HG02970 (cell line): Measurements from ENCODE around the gene DISP3.

Experiments used
- ATAC-seq: cut with Tn5 transposase; IDR thresholded peaks from one replicate; pipeline ENCODE4 v1.9.1; 2021; ENCODE audit warnings: mild to moderate bottlenecking, moderate library complexity, moderate number of reproducible peaks; ENCODE audit not compliant: unreplicated experiment, low FRiP score

DISP3 gene

DNA sequence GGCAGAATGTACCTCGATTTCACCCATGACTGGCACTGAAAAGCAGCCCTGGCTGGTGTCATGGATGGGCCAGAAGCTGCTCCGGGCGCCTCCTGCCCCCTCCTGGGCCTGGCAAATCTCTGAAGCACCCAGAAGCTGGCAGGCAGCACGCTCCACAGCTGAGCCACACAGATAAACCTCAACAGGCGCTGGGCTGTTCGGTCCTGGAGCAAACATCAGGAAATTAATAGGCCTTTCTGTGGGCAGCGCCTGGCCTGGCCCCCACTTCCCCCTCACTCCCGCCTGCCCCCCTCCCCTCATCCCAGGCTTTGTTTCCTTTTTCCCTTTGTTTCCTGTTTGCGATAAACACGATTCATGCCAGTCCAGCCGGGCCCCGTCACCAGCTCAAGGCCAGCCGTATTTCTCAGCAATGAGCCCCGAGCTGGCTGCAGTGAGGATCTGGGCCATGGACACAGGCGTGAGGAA lies 20.1 kb upstream of the DISP3 start:
- ATAC-seq: no peak

DNA sequence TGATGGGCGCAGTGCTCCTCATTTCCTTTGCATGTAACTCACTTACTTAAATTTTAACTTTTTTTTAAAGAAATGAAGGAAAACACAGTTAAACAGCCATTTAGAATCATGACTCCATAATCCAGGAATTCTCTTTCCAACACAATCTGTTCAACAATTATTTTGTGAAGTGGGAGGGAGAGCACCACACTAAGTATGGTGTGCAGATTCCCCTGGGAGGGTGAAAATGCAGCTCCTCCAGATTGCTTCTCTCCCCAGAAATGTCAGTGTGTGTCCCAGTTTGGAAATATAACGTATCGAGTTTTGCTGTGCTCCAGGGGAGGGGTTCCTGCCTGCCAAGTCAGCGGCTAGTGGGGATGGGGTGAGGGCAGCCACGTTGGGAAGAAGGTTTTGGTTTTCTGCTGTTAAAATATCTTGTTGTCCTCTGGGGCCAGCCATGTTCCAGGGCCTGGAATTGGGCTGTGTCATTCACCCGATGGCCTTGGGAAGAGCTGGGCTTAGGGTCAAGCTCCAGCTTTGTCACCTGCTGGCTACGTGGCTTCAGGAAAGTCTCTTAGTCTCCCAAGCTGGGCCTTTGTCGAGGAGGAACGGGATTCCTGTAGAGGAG lies 17.3 kb upstream of the DISP3 start:
- no peak for ATAC-seq

DNA sequence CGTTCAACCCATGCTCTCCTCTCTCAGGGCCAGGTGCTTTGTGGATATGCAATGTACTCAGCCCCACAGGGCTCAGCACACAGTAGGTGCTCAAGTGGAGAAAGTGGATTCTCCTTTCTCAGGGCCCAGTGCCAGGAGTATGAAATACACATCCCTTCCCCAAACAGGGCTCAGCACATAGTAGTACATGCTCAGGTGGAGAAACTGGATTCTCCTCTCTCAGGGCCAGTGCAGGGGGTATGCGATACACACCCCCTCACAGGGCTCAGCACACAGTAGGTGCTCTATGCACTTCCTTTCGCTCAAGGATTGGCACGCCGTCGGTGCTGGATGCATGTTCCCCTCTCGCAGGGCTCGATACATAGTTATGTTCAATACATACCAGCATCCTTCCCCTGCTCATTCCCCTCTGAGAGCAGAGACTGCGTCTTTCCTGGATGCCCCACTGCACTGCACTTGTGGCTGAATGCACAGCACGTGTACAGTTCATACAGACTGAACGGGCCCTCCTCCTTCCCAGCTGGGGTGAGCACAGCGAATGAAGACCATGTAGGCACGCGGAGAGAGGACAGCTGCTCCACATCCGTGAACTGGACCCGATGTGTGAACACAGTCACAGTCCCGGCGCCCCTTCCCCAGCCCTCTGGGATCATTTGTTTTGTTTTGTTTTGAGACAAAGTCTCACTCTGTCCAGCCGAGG lies 16.6 kb upstream of the DISP3 start:
- ATAC-seq: no peak

DNA sequence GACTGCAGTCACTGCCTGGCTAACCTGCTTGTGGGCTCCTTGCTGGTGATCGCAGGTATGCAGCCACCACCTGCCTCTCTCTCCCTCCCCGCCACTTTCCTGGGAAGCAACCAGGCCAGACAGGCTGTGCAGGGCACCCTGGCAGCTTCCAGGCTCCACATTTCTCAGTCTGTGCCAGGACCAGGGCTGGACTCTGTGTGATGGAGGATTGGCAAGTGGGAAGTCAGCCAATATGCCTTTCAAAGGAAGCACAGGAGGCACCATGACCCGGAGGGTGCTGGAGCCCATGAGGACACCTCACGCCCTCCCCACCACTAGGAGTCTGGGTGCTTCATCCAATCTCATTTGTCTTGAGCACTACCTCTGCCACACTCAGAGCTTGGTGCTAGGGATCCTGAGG lies 15.8 kb upstream of the DISP3 start:
- no peak for ATAC-seq

- ATAC-seq: no peak
These were observed 13.6 kb upstream of the DISP3 start for GRCh38 chr1:11465307-11465706.

- no peak for ATAC-seq
These were observed 12.5 kb upstream of the DISP3 start for GRCh38 chr1:11466416-11466815.

DNA sequence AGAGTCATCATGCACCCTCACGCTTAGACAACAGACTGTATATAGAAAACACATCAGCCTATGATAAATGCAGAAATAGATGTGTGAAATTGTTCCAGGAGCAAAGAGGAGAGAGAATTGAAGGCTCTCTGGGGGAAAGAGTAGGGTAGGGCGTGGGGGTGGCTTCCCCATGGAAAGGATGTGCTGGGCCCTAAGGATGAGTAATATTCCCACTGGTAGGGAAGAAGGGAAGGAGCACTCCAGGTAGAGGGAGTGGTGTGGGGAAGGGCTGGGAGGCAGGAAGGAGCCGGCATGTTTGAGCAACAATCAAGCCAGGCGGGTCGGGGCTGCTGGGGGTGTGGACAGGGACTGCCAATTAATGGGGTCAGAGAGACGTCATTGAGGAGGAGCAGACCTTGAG lies 10.1 kb upstream of the DISP3 start:
- no peak for ATAC-seq

GRCh38 chr1:11470912-11471311 lies 8.0 kb upstream of the DISP3 start:
- ATAC-seq: no peak

DNA sequence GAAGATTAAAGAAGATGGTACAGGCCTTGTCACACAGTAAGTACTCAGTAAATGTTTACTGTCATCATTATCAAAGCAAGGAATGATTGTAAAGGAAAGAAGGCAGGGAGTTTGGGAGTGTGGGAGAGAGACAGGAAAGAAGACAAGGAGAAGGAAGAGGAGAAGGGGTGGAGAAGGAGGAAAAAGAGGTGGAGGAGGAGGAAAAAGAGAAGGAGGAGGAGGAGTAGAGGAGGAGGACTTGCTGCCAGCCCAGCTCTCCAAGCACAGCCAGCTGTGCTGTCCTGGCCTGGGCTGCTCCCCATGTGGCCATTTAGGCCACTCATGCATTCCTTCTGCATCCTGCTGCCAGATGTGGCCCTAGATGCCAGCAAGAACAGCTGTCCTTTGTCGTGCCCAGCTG lies 7.5 kb upstream of the DISP3 start:
- ATAC-seq: no peak

GRCh38 chr1:11472284-11472683 lies 6.7 kb upstream of the DISP3 start:
- no peak for ATAC-seq

DNA sequence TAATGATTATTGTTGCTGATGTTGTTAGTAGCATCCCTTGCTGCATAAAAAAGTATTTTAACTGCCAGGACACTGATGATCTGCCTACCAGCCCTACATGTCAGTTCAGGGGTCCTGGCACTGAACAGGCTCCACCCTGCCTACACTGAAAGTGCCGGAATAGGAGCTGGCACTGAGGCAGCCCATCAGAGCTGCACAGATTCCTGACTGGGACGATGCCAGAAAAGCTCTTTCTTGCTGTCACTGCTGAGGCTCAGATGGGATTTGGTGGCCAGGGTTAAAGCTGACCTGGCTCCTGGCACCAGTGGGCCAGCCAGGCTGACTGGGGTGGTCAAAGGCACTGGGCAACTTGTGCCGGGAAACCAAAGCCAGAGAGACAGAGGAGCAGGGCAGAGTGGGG lies 6.2 kb upstream of the DISP3 start:
- ATAC-seq: no peak

DNA sequence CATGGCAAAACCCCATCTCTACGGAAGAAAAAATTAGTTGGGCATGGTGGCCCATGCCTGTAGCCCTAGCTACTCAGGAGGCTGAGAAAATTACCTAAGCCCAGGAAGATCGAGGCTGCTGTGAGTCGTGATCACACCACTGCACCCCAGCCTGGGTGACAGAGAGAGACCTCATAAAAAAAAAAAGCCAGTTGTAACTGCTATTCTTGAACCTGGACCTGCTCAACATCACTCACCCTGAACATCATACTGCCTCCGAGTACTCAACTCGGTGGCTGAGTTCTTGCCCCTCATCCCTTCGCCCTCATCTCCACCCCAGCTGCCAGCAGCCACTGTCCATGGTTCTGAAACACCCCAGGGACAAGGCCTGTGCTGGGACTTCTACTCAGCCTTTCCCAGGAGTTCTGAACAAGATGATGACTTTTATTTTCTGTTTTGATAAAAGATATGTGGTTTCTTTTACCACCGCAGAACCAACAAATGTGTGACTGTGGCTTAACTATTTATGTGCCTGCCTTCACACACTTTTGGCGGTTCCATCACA lies 5.4 kb upstream of the DISP3 start:
- ATAC-seq: no peak

DNA sequence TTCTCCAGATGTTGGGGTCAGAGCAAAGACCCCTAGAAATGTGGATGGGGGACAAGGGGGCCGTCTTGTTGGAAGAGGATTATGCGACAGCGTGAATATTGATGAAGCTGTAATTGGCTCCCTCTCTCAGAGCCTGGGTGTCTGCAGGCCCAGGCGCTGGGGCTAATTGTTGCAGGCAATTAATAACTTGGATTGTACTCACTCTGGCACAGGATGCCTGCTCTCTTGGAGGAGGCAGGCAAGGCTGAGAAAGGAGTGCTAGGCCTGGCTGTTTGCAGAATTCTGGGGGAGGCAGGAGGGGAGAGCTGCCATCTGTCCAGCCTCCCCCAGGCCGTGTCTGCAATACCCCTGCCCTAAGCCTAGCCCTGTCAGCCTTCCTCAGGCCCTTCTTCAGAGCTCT lies 4.1 kb upstream of the DISP3 start:
- no peak for ATAC-seq

- ATAC-seq: no peak
These were observed 3.2 kb upstream of the DISP3 start for GRCh38 chr1:11475748-11476147.

DNA sequence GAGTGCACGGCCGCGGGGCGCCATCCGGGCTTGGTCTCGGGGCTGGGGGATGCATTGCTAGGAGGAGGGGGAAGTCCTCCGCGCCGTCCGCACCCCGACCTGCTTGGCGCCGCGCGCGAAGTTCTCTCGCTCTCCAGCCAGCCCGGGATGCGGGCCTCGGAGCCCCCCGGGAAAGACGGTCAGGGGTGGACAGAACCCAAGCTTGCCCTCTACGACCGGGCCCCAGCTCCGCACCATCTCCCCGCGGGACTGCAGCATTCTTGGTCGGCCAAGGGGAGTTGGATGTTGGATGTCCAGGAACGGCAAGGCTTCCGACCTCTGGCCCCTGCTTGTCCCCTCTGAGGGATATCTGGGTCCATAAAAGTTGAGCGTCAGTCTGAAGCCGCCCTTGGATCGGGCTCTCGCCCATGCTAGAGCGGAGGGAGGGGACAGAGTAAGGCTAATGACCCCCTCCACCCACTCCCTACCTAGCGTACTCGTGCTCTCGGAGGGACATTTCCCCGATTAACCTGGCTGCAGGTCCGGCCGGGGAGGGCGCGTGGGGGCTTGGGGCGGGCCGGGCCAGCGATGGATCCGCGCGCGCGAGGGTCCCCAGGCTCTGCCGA lies 522 bp downstream of the DISP3 start:
- ATAC-seq: no peak

- ATAC-seq: no peak
These were observed 2.1 kb downstream of the DISP3 start for GRCh38 chr1:11481019-11481418.

DNA sequence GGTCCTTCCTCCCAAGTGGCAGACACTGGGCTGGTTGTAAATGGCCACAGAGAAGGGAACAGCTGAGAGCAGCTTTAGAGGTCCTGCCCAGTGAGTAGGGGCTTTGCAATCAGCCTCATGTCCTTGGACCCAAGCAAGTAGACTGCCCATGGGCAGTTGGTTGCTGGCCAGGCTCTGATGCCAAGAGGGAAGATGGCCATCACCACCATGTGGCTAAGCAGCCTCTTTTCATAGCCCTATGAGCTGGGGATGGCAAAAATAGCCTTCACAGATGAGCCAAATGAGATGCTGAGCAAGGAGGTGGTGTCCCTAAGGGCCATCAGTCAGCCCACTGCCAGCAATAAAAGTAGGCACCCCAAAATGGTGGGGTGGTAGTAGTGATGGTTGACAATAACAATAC lies 3.2 kb downstream of the DISP3 start:
- no peak for ATAC-seq

DNA sequence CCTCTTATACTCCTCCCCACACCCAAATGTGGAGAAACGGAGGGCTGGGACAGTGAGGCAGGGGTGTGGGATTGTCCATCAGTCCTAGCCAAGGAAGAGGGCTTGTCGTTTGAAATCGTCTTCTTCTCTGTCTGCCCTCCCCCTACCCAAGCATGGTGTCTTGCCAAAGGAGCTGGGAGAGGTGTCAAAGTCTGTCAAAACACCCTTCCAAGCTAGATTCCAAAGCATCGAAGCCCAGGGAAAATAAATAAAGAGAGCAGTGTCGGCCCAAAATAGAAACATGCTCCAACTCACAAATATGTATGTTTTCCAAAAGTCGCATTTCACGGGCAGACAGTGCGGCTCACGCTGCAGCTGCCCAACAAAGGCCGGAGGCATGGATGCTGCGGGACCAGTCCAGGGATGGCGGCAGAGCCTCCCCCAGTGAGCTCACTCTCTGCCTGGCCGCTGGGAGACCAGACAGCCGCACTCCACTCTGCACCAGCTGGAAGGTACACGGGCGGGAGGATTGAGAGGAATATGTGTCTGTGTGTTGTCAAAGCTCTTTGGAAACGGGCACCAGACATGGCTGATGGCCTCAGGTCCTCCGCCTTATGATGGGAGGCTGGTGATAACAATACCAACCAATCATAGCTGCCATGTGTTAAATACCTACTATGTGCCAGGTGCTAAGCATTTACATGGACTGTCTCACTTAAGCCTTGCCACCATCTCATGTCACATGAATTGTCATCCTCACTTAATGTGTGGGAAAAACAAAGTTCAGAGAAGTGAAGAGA lies 3.9 kb downstream of the DISP3 start:
- no peak for ATAC-seq

GRCh38 chr1:11483581-11484320 lies 4.8 kb downstream of the DISP3 start:
- ATAC-seq: no peak

- ATAC-seq: no peak
These were observed 5.3 kb downstream of the DISP3 start for GRCh38 chr1:11484321-11484655.
